GM12864 (cell line): ENCODE measurements around the gene RNF13.

ENCODE experiments used
- DNase-seq: peaks from one replicate; pipeline ENCODE4 v3.0.0-alpha.2; 2011; ENCODE audit warnings: low read depth
- H3K4me3 ChIP-seq: 2 replicates; pipeline ENCODE4 v1.5.1; 2011; ENCODE audit warnings: mild to moderate bottlenecking, low read depth, low read length, control low read depth
- CTCF ChIP-seq: IDR thresholded peaks from 2 replicates; pipeline ENCODE4 v1.5.1; 2011; ENCODE audit warnings: low read depth, mild to moderate bottlenecking, moderate library complexity, low read length, control low read depth, inconsistent platforms; ENCODE audit errors: missing control alignments

RNF13 gene

GRCh38 chr3:149983628-149984027 is 170.6 kb downstream of the RNF13 start:
- no peak overlapping the region for H3K4me3 ChIP-seq
- no peak for TF ChIP-seq CTCF
- DNase-seq, result no peak

GRCh38 chr3:149989307-149989706 is 176.3 kb downstream of the RNF13 start:
- DNase-seq, result no peak
- H3K4me3 ChIP-seq, result no peak overlapping the region
- no peak for TF ChIP-seq CTCF

- no peak for TF ChIP-seq CTCF
- no peak overlapping the region for H3K4me3 ChIP-seq
- no peak for DNase-seq
Measured at GRCh38 chr3:149990423-149990948, 177.5 kb downstream of the RNF13 start.

GRCh38 chr3:149992416-149993058 is 179.5 kb downstream of the RNF13 start:
- H3K4me3 ChIP-seq, result no peak overlapping the region
- no peak for TF ChIP-seq CTCF
- no peak for DNase-seq

- no peak for TF ChIP-seq CTCF
- no peak overlapping the region for H3K4me3 ChIP-seq
- DNase-seq, result no peak
Measured at GRCh38 chr3:149998946-149999345, 185.9 kb downstream of the RNF13 start.

- DNase-seq, result no peak
- TF ChIP-seq CTCF, result no peak
- no peak overlapping the region for H3K4me3 ChIP-seq
Measured at GRCh38 chr3:149999421-149999820, 186.4 kb downstream of the RNF13 start.

GRCh38 chr3:150000641-150001040 is 187.6 kb downstream of the RNF13 start:
- TF ChIP-seq CTCF, result no peak
- no peak overlapping the region for H3K4me3 ChIP-seq
- no peak for DNase-seq
